GM04503 (cell line): ENCODE results near the gene CFAP100.
A peak's percentile ranks its signal among the peaks of the same experiment; 100 is the strongest.

Experiments
- DNase-seq: peaks from one replicate; pipeline ENCODE4 v3.0.0-alpha.2; 2012; ENCODE audit warnings: low read depth

The CFAP100 gene

DNA sequence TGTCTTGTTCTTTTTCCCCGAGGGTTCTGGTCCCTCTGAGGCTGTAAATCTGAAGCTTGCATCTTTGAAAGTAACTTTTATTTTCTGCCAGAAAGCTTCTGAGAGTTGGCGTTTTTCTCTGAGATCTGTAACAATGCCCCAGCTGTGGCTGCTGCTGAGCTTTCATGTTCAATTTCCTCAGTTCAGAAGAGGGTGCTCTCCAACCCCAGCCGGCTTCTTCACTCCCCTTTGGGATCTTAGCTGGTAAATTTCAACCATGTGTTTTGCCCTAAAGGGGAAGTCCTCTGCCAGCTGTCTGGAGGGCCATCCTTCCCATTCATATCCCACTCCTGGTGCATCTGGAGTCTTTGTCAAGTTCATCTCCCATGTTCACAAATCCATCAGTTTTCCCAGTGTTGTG, 18.3 kb upstream of the CFAP100 start:
- no peak for DNase-seq

DNA sequence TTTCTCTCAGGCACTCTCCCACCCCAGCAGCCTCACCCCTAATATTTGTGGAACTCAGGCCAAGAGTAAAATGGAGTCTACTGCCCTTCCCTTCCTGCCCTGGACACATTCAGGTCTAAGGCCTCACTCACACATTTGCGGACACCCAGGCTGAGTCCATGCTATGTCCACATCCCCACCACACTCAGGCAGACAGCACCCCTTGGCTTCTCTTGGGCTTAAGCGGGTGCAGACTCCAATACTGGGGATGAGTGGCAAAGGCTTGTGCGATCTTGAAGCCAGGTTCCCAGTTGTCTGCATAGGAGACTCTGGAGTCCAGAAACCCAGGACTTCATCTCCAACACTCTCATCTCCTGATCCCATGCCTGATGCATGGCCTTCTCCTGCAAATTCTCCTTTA, 17.5 kb upstream of the CFAP100 start:
- no peak for DNase-seq

DNA sequence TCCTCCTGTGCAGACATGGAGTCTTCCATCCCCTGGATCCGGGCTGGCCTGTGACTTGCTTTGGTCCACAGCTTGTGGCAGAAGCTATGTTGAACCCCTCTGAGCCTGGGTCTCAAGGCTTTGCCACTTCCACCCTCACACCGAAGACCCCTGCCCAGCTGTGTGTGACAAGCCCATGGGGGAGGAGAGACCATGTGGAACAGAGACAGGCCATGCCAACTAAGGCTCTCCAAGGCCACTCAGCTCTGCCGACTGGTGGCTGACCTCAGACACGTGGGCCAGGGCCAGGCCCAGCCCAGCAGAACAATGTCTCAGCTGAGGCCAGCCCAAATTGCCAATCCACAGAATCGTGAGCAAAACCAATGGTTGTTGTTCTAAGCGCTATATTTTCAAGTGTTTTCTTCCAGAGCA, 16.4 kb upstream of the CFAP100 start:
- DNase-seq, result no peak

DNA sequence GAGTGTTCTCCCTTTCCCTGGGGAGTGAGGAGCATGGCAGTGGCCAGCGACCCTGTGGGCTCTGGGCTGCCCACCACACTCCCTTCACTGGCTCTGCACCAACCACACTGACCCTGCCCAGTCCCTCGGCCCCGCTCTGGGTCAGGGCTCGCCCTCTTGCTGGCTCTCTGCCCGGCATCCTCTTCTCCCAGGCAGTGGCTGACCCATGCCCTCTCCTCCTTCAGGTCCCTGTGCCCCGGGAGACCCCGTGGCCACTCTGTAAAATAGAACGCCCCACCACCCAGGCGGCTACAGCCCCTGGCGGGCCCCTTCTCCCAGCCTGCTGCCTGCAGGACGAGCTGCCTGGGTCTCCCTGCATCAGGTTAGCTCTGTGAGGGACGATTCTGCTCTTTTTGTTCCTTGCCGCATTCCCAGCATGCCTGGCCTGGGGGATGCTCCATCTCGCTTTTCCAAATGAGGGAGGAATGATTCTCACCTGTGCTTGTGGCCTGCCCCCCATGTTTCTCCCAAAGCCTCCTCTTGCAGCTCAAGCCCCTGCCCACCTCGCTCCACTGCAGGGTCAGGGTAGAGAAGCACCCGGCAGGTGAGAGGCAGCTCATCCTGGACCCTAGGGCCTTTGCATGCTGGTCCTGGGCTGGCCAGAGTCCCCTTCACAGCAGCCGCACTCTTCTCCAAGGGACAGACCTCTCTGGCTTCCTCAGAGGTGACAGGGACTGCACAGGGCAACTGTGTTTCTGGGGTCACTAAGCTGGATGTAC, 14.5 kb upstream of the CFAP100 start:
- DNase-seq, result no peak

DNA sequence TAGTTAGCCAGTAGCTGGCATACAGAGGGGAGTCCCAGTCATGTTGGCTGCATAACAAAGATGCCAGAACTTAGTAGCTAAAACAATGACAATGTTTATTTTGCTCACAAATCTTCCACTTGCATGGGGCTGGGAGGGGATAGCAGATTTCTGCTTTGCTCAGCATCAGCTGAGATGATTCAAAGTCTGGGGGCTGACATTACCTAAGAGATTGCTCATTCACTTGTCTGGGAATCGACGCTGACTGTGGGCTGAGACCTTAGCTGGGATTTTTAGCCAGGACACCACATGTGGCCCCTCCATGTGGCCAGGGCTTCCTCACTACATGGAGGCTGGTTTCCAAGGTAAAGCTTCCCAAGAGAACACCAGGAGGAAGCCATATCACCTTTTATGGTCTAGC, 12.7 kb upstream of the CFAP100 start:
- DNase-seq, result no peak

DNA sequence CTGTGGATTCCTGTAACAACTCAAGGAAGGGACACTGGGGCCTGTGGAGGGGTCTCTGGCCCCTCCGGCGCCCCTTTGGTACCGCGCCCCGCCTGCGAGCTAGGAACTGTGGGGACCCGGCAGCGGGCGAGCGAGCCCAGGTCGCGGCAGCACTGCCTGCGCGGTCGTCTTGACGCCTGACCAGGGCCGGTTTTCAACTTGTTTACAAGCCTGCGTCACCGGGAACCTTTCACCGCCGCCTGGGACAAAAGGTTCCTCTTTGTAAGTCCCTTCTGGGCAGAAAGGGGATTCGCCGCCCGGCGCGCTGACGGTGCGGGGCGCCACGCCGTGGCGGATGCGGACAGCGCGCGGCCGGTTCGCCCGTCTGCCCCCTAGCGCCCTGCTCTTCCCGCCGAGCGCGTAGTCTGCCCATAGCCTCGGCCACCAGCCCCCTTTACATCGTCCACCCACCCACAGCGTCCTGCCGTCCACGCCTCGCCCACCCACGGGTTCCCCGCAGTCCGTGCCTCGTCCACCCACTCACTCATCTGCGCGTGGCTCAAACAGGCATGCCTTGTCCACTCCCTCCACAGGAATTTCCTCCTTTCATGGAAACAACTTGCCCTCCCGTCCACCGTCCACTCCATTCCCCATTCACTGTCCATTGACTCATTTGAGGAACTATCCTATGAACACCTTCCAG, 5.5 kb upstream of the CFAP100 start:
- peak; percentile 24 for DNase-seq

DNA sequence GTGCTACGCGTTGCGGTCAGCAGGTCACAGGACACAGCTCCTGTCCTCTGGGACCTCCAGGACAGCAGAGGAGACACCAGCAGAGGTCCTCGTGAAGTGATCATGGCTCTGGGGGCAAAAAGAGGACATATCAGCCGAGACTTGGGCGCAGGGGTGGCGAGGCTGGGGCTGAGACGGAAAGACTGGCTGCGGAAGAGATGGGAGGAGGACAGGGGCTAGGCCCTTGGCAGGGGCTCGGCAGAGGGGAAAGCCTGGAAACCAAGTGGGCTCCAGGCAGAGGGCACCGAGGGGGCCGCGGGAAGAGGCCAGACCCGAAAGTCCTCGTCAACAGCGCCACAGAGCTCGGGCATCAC, 4.9 kb upstream of the CFAP100 start:
- no peak for DNase-seq

DNA sequence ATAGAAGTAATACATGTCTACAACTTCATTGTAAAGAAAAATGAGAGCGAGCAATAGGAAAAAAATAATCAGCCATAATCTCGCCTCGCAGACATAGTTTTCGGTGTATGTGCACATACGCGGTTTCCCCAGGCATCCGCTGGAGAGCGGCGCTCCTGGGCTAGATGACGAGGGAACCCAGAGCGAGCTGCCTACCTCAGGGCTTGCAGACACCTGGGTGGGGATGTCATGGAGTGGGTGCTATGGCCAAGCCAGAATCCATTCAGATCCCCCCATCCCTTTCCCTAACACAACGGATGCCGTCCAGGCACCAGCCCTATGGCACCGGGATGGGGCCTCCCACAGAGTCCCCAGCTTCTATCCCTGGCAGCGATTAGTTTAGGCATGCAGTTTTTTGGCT, 4.5 kb upstream of the CFAP100 start:
- no peak for DNase-seq

DNA sequence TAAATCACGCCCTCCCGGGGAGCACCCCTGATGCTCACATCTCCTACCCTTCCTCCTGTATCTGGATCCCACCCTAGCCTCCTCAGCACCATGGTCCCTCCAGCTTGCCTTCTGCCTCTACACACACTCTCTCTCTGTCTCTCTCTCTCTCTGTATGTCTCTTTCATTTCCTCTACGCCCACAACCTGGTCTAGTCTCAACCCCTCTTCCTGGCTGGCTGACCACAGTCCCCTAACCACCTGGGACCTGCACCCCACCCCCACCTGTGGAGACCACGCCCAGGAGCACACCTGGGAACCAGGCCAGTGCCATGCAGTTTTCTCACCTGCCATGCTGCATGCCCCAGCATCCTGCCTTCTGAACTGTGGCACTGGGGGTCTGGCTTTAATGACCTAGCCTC, 4.0 kb upstream of the CFAP100 start:
- DNase-seq, result no peak

DNA sequence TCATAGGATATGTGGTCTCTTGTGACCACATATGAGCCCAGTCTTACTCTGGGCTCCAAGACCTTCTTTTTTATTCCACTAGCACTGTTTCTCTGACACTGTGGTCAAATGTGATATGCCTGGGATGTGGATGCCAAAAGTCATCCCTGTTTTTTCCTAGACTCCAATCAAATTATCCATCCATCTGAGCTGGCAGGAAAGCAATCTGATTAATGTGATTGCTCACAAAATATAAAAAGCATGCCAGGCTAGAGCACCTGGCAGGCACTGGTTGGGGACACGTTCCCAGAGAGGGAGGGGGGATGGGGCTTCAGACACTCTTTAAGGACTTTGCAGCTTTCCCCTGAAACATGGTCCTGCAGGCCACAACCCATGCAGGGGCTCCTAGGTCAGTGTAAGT, 3.1 kb upstream of the CFAP100 start:
- DNase-seq, result no peak

DNA sequence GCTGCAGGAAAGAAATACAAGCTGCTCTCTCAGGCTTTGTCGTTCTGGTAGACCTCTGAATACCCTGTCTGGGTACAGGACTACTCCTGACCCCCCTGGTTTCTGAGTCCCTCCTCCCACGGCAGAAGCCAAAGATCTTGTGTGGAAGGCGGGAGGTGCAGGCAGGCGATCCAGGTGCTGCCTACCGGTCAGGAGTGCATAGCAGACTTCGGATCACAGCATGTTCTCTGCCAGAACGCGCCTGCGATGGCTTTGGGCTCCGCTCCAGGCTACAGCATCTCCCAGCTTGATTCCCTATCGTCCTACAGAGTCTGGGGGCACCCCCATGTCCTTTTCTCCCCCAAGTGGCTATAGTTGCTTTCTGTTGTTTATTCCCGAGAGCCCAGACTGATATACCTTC, 2.5 kb upstream of the CFAP100 start:
- no peak for DNase-seq

DNA sequence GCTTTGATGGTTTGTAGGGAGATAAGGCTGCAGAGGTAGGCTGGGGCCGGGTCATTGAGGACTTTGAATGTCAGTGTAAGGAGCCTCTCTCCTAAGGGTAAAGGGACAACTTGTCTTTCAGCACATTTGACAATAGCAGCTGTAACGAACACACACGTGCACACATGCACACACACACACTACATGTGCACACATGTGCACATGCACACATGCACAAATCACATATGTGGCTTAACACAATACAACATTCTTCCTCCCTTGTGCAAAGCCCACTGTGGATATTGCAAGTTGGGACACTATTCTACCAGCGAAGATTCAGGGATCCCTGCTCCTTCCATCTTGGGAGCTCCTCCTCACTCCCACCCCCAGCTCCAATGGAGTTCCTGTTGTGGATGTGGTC, 1.1 kb upstream of the CFAP100 start:
- no peak for DNase-seq

DNA sequence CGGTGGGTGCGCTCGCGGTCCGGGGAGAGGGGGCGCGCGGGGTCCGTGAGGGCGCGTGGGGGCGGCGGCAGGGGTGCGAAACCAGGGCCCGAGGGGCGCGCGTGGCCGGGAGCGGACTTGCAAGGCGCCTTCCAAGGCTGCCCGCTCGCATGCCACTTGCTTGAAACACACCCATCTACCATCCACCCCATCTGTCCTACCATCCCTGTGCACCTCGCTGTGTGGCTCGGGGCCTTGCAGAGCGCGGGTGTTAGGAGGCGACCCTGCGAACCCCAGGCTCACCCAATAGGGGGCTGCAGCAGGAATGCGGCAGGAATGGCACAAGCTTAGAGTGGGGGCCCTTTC, 240 bp downstream of the CFAP100 start:
- no peak for DNase-seq

DNA sequence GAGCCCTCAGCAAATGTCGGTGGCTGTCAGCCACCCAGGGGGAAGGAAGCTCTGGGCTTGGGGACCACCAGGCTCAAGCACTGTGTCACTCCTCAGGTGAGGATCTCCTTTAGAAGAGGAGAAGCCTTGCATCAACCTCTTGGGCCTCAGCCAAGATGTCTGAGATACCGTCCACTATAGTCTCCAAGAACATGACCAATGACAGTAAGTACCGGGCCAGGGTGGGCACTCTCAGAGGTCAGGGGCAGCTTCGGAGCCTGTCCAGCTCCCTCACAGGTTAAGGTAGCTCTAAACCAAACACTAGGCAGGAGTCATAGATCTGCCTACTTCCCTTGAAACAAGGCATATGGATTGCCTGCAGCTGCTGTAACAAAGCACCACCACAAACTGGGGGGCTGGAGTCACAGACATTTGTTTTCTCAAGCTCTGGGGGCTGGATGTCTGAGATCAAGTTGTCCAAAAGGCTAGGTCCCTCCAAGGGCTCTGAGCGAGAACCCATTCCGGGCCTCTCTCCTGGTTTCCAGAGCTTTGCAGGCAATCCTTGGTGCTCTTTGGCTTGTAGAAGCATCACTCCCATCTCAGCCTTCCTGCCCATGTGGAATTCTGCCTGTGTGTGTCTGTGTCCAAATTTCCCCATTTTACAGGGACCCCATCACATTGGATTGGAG, 1.3 kb downstream of the CFAP100 start:
- no peak for DNase-seq

DNA sequence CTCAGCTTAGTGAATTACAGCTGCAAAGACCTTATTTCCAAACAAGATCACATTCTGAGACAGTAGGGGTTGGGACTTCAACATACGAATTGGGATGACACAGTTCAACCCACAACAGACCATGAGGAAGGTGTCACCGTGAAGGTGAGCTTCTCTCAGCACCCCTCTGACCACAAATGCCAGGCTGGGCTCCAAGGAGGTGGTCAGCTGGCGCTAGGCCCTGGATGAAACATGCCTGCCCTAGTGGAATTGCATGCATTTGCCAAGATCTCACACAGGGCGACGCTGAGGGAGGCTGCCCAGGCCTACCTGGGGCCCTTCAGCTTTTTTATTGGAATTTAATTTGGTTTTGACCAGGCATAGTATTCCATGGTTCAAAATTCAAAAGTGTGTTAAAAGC, 1.8 kb downstream of the CFAP100 start:
- DNase-seq, result no peak

DNA sequence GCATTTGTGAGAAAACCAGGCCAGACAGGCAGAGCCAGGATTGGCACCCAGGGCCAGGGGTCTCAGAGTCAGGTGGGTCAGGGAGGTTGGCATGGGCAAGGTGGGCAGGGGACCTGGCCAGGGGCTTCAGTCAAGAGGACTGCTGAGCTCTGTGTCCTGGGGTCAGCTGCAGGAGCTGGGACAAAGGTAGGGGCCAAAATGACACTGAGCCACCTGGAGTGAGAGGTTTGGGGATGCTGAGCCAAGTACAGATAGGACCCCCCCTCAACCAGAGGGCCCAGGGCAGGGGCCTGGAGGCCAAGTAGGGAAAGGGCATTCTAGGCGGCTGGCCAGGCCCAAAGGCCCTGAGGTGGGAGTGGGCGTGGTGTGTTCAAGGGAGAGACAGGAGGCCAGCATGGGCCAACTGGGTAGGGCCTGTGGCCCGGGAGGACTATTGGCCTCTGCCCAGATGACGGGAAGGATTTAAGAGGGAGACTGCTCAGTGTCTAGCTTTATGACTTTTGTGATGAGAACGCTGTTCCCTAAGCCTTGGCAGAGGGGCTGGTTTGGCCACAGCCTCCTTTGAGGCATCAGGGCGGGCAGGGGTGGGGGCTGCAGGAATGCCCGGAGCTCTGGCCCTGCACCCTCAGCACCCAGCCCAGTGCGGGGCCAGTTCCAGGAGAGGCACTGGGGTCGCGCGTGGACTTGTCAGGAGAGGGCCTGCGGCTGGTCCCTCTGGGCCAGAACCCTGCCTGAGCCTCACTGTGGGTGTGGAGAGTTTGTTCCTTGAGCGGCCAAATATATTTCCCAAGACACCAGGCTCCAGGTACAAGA, 3.1 kb downstream of the CFAP100 start:
- no peak for DNase-seq

DNA sequence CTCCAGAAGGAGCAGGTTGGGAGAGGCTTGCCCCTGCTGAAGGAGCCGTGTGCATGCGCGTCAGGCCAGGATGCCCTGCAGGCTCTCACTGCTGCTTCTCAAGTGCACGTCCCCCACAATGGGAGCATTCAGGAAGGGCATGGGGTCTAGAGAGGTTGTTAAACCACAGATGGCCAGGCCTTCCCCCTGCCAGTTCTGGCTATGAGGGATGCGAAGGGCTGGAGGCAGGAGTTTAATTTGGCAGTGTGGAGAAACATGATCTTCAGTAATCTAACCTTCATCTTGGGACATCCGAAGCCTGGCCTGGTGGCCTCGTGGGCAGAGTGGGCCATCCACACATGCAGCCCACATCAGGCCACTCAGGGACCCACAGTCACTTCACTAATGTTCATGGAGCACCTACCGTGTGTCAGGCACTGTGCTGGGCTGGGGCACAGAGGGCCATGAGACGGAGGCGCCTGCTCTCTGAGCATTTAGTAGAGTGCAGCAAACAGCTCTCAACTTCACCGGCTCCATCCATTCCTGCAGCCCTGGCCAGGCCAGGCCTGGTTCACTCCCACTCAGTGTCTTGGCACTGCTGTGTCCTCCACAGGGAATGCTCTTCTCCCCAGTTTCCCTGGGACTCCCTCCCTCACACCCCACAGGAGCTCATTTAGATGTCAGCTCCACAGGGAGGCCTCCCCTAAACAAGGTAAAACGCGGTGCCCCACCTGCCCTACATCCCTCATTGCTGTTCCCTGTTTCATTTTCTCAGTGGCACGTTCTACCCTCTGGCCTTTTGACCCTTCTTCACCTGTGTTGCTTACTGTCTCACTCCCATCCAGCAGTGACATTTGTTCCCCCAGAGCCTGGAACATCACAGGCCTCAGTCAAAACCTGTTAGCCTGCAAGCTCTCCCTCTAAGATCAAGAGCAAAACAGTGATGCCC, 4.0 kb downstream of the CFAP100 start:
- DNase-seq, result no peak

DNA sequence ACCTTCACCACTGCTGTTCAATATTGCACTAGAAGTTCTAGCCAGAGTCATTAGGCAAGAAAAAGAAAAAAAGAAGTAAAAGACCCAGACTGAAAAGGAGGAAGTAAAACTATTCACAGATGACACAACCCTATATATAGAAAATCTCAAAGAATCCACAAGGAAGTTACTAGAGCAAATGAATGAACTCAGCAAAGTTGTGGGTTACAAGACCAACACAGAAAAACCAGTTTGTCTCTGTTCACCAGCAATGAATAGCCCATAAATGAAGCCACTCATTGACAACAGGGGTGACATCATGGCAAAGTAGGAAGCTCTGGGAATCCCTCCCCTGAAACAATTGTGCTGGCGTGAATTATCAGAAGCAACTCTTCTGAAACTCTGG, 4.6 kb downstream of the CFAP100 start:
- DNase-seq, result no peak

DNA sequence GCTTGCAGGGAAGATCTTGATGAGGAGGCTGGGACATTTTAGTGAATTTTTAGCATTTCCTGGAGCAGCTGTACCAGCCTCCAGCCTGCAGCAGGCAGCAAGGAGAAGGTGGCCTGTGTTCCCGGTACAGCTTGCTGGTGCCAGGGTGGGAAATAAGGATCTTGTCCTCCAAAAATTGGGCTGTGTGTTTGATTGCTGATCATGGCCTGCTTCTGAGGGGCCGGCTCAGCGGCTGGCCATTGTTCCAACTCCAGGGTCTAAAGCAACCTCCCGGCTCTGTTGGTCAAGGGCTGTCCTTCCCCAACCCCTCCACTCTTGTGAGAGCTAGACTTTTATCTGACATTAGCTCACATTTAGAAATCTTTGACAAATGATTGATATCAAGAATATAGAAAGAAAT, 5.0 kb downstream of the CFAP100 start:
- no peak for DNase-seq

DNA sequence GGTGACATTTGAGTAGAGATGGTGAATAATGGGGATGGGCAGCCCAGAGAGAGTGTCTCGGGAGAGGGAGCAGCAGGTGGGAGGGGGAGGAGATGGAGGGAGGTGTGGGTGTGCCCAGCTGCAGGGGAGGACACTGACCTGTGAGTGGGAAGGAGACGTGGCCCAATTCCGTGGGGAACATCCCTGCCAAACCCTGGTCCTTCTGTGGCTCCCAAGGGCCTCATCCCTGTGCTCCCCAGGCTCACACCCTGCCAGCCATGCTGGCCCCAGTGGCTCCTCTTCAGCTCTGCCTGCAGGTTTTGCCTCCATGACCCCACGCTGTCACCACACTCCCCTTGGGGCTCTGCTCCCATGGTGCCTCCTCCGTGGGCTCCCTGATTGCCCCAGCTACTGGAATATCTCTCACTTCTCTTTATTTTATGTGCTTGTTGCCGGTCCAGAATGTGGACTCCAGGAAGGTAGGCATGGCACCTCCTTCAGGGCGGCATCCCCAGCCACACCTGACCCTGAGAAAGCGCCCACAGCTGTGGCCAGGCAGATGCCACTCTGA, 7.0 kb downstream of the CFAP100 start:
- DNase-seq, result no peak

DNA sequence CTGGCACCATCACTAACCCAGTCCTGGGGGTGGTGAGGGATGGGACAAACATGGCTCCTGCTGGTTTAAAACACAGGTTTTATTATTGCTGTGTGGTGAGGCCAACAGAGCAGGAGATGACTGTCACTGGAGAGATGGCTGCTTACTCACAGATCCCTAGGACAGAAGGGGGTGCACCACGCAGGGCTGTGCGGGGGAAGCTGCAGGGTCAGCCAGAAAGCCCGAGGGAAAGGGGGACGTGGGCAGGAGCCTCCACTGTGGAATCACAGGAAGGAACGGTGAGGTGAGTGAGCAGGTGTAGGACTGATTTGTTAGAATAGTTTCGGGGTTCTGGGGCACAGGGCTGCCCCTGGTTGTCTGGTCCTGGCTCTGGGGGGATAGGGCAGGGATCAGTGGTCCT, 7.5 kb downstream of the CFAP100 start:
- no peak for DNase-seq
